ENCODE data around the gene GABRB1. TPM values are rescaled to one million over a fixed set of nuclear protein-coding genes. Genes with fewer than 3 reads are reported as not detected.

Gene GABRB1
- total RNA-seq, 1 donor = not detected

- Histone ChIP-seq H3K27me3 (ENCODE audit: insufficient read depth, low read length) (no peaks in the 10 kb centered on the region), H3K9me3 (ENCODE audit: low read depth, low read length) (no peaks in the 10 kb centered on the region), H3K4me1 (ENCODE audit: insufficient read depth, low read length) (peaks cover 8% of the 10 kb centered on the region), H3K4me3 (ENCODE audit: low read length) (no peak overlapping the region)
Observed at GRCh38 chr4:47474799-47475198, 443.4 kb downstream of the GABRB1 start.

- Histone ChIP-seq H3K4me1 (ENCODE audit: insufficient read depth, low read length) (peaks cover 8% of the 10 kb centered on the region), H3K27me3 (ENCODE audit: insufficient read depth, low read length) (no peaks in the 10 kb centered on the region), H3K4me3 (ENCODE audit: low read length) (no peak overlapping the region), H3K9me3 (ENCODE audit: low read depth, low read length) (no peaks in the 10 kb centered on the region)
Observed at GRCh38 chr4:47475411-47475810, 444.0 kb downstream of the GABRB1 start.

Other genes starting within 250 kb of the GABRB1 start
- gene COX7B2, start 122.3 kb upstream of the GABRB1 start, total RNA-seq = not detected
- under 0.01 TPM for gene GABRA4, start 38.0 kb upstream of the GABRB1 start, total RNA-seq

Measured in mononuclear cell (primary cell).